Skeletal muscle tissue (tissue), 4 donors: ENCODE results near the gene LMAN2. TPM values are rescaled to one million over a fixed set of nuclear protein-coding genes. Genes with fewer than 3 reads are reported as not detected.
"Not testable (repeated sequence)": the region's sequence is repeated elsewhere in the genome, so short reads cannot be mapped to it uniquely, and the experiment has no call there.

Experiments
- H3K27ac ChIP-seq: one replicate; pipeline ENCODE4 v1.7.0; 2013; ENCODE audit warnings: mild to moderate bottlenecking, low read depth, low read length, inconsistent platforms
- H3K27me3 ChIP-seq, 3 donors: one replicate each; pipeline ENCODE4 v1.7.0; 2013; ENCODE audit warnings: low read length in 3 of 3; ENCODE audit not compliant: control insufficient read depth in 3 of 3, insufficient read depth in 3 of 3
- H3K36me3 ChIP-seq, 3 donors: one replicate each; pipeline ENCODE4 v1.7.0; 2013; ENCODE audit warnings: low read length in 3 of 3; ENCODE audit not compliant: control insufficient read depth in 3 of 3, insufficient read depth in 3 of 3
- H3K4me1 ChIP-seq, 3 donors: one replicate each; pipeline ENCODE4 v1.7.0; 2013; ENCODE audit warnings: low read length in 3 of 3, mild to moderate bottlenecking in 3 of 3; ENCODE audit not compliant: control insufficient read depth in 3 of 3, insufficient read depth in 3 of 3
- H3K4me3 ChIP-seq, 3 donors: one replicate each; pipeline ENCODE4 v1.7.0; 2013; ENCODE audit warnings: low read length in 3 of 3
- H3K9ac ChIP-seq, 3 donors: one replicate each; pipeline ENCODE4 v1.7.0; 2013; ENCODE audit warnings: low read length in 3 of 3, mild to moderate bottlenecking in 3 of 3, moderate library complexity in 2 of 3, low read depth in 1 of 3
- H3K9me3 ChIP-seq, 3 donors: one replicate each; pipeline ENCODE4 v1.7.0; 2013; ENCODE audit warnings: low read length in 3 of 3; ENCODE audit not compliant: control insufficient read depth in 3 of 3
- total RNA-seq: library from RNA; depleted of rRNA; stranded (reverse); fragments of >200 nt; gene quantifications from one replicate; pipeline ENCODE4 v1.2.3, GENCODE V29; 2014
- donor health status: Osteomylitis.

Gene LMAN2
- total RNA-seq, 1 donor from 2014 or later: 124 TPM

DNA sequence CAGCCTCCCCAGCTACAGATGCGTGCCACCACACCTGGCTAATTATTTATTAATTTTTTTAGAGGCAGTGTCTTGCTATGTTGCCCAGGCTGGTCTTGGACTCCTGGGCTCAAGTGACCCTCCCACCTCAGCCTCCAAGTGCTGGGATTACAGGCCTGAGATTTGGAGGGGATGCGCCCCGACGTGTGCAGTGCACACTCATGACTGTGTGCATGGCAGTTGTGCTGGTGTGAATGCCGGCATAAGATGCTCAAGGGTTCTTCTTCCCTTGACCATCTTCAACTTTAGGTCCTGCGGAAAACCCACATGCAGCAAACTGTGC lies 29.3 kb upstream of the LMAN2 start:
- Histone ChIP-seq H3K27me3 (peaks cover 0 to 15% (median 9%) of the 10 kb centered on the region in 3 donors), H3K4me3 (no peak overlapping the region), H3K27ac (no peak overlapping the region), H3K9ac (no peak overlapping the region), H3K36me3 (no peaks in the 10 kb centered on the region), H3K9me3 (no peaks in the 10 kb centered on the region), H3K4me1 (peaks cover 8 to 18% (median 12%) of the 10 kb centered on the region in 3 donors)

DNA sequence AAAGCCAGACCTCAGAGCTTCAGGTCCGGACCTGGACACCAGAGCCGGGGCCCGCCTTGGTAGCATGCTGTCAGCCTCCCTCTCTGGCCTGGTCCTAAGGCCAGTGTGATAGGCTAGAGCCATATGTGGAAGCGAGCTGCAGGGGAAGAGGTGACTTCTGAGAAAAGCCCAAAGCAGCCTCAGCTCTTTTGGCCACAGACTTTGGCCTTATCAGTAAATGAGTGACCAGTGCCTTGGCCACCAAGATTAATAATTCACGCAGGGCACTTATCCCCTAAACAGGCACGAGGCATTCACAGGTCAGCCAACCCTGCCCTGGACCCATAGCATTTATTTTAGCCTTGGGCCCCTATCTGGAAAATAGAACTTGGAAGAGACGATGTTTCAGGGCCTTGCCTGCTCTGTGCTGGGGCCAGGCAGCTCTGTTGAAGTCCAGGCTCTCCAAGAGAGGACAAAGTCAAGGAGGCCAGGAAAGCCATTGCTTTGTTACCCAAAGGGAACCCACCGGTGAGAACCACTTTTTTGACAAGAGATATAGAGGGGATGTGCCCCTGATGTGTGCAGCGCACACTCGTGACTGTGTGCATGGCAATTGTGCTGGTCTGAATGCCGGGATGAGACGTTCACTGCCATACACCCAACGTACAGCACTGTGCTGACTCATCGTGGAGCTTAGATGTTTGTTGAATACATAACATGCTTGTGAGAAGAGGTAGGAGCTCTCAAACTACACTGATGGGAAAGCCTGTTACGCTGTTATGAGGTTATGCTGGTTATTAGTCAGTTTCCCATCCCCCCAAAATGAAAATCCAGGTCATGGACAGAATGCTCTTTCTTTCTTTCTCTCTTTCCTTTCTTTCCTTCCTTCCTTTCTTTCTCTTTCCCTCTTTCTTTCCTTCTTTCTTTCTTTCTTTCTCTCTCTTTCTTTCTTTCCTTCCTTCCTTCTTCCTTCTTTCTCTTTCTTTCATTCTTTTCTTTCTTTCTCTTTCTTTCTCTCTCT lies 27.7 kb upstream of the LMAN2 start:
- Histone ChIP-seq H3K27ac (no peak overlapping the region), H3K9me3 (no peaks in the 10 kb centered on the region), H3K4me3 (no peak overlapping the region), H3K9ac (no peak overlapping the region), H3K36me3 (no peaks in the 10 kb centered on the region), H3K27me3 (peaks cover 0 to 15% (median 3%) of the 10 kb centered on the region in 3 donors), H3K4me1 (peaks cover 8 to 18% (median 12%) of the 10 kb centered on the region in 3 donors)

GRCh38 chr5:177377851-177378776 lies 26.6 kb upstream of the LMAN2 start:
- Histone ChIP-seq H3K4me3 (no peak overlapping the region), H3K4me1 (peaks cover 8 to 18% (median 12%) of the 10 kb centered on the region in 3 donors), H3K27ac (no peak overlapping the region), H3K36me3 (no peaks in the 10 kb centered on the region), H3K27me3 (peaks cover 0 to 4% (median 0%) of the 10 kb centered on the region in 3 donors), H3K9me3 (no peaks in the 10 kb centered on the region), H3K9ac (no peak overlapping the region)

DNA sequence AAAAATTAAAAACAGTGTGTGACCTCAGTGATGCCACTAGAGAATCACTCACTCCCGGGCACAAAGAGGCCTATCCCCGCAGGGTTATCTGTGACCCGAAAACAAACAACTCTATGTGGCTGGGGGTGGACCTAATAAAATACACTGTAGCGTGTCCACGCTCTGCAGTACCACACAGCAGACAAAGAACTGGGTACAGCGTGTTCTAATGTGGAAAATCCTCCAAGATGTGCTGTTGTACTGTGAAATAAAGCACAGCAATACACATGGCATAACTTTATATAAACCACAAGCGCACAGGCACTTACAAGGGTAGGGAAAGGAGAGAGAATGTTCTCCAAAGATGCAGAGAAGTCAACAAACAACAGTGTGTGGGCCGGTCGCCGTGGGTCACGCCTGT lies 24.6 kb upstream of the LMAN2 start:
- no peak overlapping the region for H3K9ac ChIP-seq
- H3K36me3 ChIP-seq: no peaks in the 10 kb centered on the region
- peaks cover 19 to 22% (median 20%) of the 10 kb centered on the region in 3 donors for H3K4me1 ChIP-seq
- H3K27me3 ChIP-seq: no peaks in the 10 kb centered on the region
- no peaks in the 10 kb centered on the region for H3K9me3 ChIP-seq
- H3K4me3 ChIP-seq: no peak overlapping the region
- H3K27ac ChIP-seq: no peak overlapping the region

- not testable (repeated sequence) for H3K9me3 ChIP-seq, H3K4me3 ChIP-seq, H3K36me3 ChIP-seq, H3K9ac ChIP-seq, H3K27ac ChIP-seq, H3K27me3 ChIP-seq
- peaks cover 17 to 20% (median 17%) of the 10 kb centered on the region in 3 donors for H3K4me1 ChIP-seq
Observed at GRCh38 chr5:177375516-177375915, 24.0 kb upstream of the LMAN2 start.

- Histone ChIP-seq H3K9ac (no peak overlapping the region), H3K9me3 (no peaks in the 10 kb centered on the region), H3K27ac (no peak overlapping the region), H3K36me3 (no peaks in the 10 kb centered on the region), H3K4me1 (peaks cover 27 to 31% (median 28%) of the 10 kb centered on the region in 3 donors), H3K4me3 (no peak overlapping the region), H3K27me3 (no peaks in the 10 kb centered on the region)
Observed at GRCh38 chr5:177374211-177374610, 22.7 kb upstream of the LMAN2 start.

DNA sequence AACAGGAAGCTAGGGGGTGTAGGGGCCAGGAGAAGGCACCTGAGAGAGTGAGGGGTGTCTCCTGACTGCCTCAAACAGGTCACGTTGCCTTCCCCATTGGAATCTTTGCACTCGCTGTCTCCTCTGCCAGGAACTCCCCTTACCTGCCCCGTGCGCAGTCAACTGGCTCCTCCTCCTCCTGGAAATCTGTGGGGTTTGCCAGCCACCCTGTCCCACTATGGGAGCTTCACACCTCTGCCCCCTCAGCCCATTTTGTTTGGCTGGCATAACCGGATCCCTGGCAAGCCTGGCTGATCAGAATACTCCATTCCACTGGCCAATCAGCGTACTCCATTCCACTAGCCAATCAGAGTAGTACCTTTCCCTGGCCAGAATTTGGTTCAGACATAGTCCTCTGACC lies 22.3 kb upstream of the LMAN2 start:
- H3K9ac ChIP-seq: no peak overlapping the region
- no peaks in the 10 kb centered on the region for H3K36me3 ChIP-seq
- H3K27me3 ChIP-seq: no peaks in the 10 kb centered on the region
- no peak overlapping the region for H3K4me3 ChIP-seq
- peaks cover 30 to 31% (median 31%) of the 10 kb centered on the region in 3 donors for H3K4me1 ChIP-seq
- H3K27ac ChIP-seq: no peak overlapping the region
- no peaks in the 10 kb centered on the region for H3K9me3 ChIP-seq

DNA sequence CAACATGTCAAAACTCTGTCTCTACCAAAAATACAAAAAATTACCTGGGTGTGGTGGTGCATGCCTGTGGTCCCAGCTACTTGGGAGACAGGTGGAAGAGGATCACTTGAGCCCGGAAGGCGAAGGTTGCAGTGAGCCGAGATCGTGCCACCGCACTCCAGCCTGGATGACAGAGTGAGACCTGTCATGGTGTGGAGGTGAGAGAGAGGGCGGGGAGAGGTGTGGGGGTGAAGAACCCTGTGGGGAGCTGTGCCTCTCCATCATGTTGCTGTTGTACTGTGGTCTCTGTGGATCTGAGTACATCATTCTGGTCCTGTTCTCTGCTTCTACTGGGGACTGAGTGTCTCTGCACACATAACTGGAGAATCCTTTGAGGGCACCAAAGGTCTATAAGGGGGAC lies 21.4 kb upstream of the LMAN2 start:
- Histone ChIP-seq H3K9me3 (no peaks in the 10 kb centered on the region), H3K4me3 (no peak overlapping the region), H3K27ac (no peak overlapping the region)

DNA sequence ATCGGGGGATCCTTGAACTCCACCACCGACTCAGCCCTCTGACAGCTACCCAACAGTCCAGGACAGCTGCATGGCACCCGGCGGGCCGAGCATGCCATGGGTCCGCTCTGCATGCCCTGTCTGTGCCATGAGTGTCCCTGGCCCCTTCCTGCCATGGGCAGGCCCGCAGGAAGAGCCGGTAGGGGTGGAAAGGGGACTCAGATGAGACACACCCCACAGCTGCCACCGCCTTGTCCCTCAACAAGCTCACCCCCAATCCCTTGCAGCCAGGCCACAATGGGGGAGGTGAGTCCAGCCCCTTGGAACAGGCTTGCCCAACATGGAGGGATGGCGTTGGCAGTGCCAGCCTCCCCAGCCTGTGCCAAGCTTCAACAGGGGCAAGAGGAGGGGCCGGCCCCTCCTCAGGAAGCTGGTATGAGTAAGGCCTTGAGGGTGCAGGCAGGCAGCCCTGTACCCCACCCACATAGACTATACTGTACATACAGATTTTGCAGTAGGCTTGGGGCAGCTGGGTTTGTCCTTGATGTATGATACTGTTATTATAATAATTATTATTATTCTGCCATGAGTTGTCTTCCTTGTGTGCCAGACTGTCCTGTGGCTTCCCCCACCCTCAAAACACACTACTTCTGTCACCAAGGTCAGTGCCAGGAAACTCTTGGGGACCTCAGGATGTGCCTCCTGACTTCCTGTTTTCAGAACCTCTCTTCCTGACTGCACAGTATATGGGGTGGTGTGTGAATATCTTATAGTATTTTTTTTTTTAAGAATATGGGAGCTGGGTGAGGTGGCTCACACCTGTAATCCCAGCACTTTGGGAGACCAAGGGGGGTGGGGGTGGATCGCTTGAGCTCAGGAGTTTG lies 20.8 kb upstream of the LMAN2 start:
- H3K27ac ChIP-seq: no peak overlapping the region
- peaks cover 45 to 46% (median 46%) of the 10 kb centered on the region in 3 donors for H3K4me1 ChIP-seq
- peak overlapping the region in 2 of 3 donors; percentile 3 to 68 for H3K9ac ChIP-seq
- no peaks in the 10 kb centered on the region for H3K27me3 ChIP-seq
- no peaks in the 10 kb centered on the region for H3K9me3 ChIP-seq
- H3K4me3 ChIP-seq: no peak overlapping the region
- H3K36me3 ChIP-seq: no peaks in the 10 kb centered on the region

More for the DNA sequence above, 21.4 kb upstream of the LMAN2 start:
- no peaks in the 10 kb centered on the region for H3K36me3 ChIP-seq
- peaks cover 38 to 40% (median 39%) of the 10 kb centered on the region in 3 donors for H3K4me1 ChIP-seq
- H3K9ac ChIP-seq: peak overlapping the region in 1 of 3 donors; percentile 3
- H3K27me3 ChIP-seq: no peaks in the 10 kb centered on the region
